Natural killer cell (primary cell): Measurements from ENCODE around the gene CALD1. TPM values are rescaled to one million over a fixed set of nuclear protein-coding genes. Genes with fewer than 3 reads are reported as not detected.

Experiments used
- ATAC-seq, 3 donors: fragments of 150-1000 bp in 2 of 3; fragments of 200-7000 bp in 1 of 3; cut with Tn5 transposase; 1 replicate in 1 of 3; 2 replicates in 2 of 3; pipeline ENCODE4 v1.10.0; 2021; ENCODE audit warnings: mild to moderate bottlenecking in 2 of 3, moderate library complexity in 2 of 3
- DNase-seq, 2 donors: peaks; one replicate each; pipeline versions ENCODE4 v3.0.0 to v3.0.0-alpha.2; 2013 to 2021; ENCODE audit warnings: mixed read lengths in 1 of 2
- H3K27ac ChIP-seq: one replicate; pipeline ENCODE4 v1.5.1; 2013; ENCODE audit warnings: mild to moderate bottlenecking, low read length
- H3K27me3 ChIP-seq: one replicate; pipeline ENCODE4 v1.6.1; 2013; ENCODE audit warnings: low read length; ENCODE audit not compliant: control insufficient read depth, insufficient read depth
- H3K36me3 ChIP-seq: one replicate; pipeline ENCODE4 v1.6.1; 2013; ENCODE audit warnings: low read length; ENCODE audit not compliant: control insufficient read depth, insufficient read depth
- H3K4me1 ChIP-seq: one replicate; pipeline ENCODE4 v1.6.1; 2013; ENCODE audit warnings: low read length; ENCODE audit not compliant: control insufficient read depth, insufficient read depth
- H3K4me3 ChIP-seq: one replicate; pipeline ENCODE4 v1.5.1; 2013; ENCODE audit warnings: low read length
- H3K9me3 ChIP-seq: one replicate; pipeline ENCODE4 v1.6.1; 2013; ENCODE audit warnings: low read length; ENCODE audit not compliant: control insufficient read depth, insufficient read depth
- H3K27ac Mint-ChIP-seq, 2 donors: one replicate each; pipeline ENCODE4 v1.8.0; 2022; ENCODE audit warnings: mild to moderate bottlenecking in 2 of 2, mixed read lengths in 2 of 2, moderate library complexity in 1 of 2
- H3K27me3 Mint-ChIP-seq, 2 donors: one replicate each; pipeline ENCODE4 v1.8.0; 2022; ENCODE audit warnings: low read depth in 2 of 2, mixed read lengths in 2 of 2
- H3K36me3 Mint-ChIP-seq: one replicate; pipeline ENCODE4 v1.8.0; 2022; ENCODE audit warnings: mixed read lengths
- H3K4me1 Mint-ChIP-seq, 2 donors: one replicate each; pipeline ENCODE4 v1.8.0; 2022; ENCODE audit warnings: mixed read lengths in 2 of 2
- H3K4me3 Mint-ChIP-seq: one replicate; pipeline ENCODE4 v1.8.0; 2022; ENCODE audit warnings: mild to moderate bottlenecking, moderate library complexity, mixed read lengths
- H3K9me3 Mint-ChIP-seq, 2 donors: one replicate each; pipeline ENCODE4 v1.8.0; 2022; ENCODE audit warnings: mixed read lengths in 2 of 2
- WGBS: methylation state at CpG from one replicate; pipeline ENCODE4 v1.1.7; 2013; ENCODE audit warnings: missing lambda C conversion rate; ENCODE audit not compliant: insufficient coverage; 5-methylcytosine and 5-hydroxymethylcytosine counted together
- intact Hi-C: fragments of 100-400 bp; cut with micrococcal nuclease; formaldehyde crosslinking; loops from one replicate; pipeline ENCODE4 v1.14.2; 2022
- total RNA-seq, 4 donors: library from RNA; stranded (reverse); fragments of 120-200 nt in 1 of 4; gene quantifications; one replicate each; pipeline versions ENCODE4 v1.2.3 to v1.2.4, GENCODE V29; 2013 to 2022
- TF ChIP-seq, protein P1 (sequence below): fragments of 200-600 bp; IDR thresholded peaks from one replicate; pipeline ENCODE4 v1.8.0; 2022; ENCODE audit warnings: antibody characterized with exemption

CALD1 gene
- total RNA-seq, 3 donors from 2014 or later (not counting 1 experiment from before 2014, with no cell fraction given): 0.14 to 2.5 (median 1.0) TPM

DNA sequence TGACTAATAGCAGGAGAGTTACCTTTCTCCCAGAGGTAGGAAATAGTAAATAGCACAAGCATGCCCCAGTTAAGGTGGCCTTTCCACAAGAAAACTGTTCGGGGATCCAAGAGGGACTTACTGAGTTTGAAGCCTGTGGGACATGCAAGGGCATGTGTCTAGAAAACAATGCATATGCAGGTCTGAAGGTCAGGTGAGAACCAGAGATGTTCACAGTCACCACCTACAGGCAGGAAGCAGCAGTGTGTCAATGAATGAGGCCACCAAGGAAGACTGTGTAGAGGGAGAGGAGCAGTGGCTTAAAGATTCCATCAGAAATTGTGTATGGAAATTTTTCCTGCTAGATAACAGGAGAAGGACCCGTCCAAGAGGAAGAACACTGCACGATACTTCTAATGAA, 66.0 kb downstream of the CALD1 start:
- Mint-ChIP-seq H3K27me3 (peaks cover 6 to 21% of the 10 kb centered on the region in 2 donors), H3K36me3 (no peaks in the 10 kb centered on the region), H3K9me3 (no peaks in the 10 kb centered on the region), H3K4me3 (no peak overlapping the region), H3K4me1 (no peaks in the 10 kb centered on the region), H3K27ac (no peak overlapping the region)
- intact Hi-C loops: no loop called here
- H3K9me3 ChIP-seq: no peaks in the 10 kb centered on the region
- H3K4me3 ChIP-seq: no peak overlapping the region
- WGBS: 79% methylated on average over 3 of the region's 3 CpGs
- DNase-seq: peak in 1 of 2 donors; percentile 20
- H3K36me3 ChIP-seq: no peaks in the 10 kb centered on the region
- H3K27me3 ChIP-seq: no peaks in the 10 kb centered on the region
- ATAC-seq: no peak
- no peaks in the 10 kb centered on the region for H3K4me1 ChIP-seq
- TF ChIP-seq, protein P1, sequence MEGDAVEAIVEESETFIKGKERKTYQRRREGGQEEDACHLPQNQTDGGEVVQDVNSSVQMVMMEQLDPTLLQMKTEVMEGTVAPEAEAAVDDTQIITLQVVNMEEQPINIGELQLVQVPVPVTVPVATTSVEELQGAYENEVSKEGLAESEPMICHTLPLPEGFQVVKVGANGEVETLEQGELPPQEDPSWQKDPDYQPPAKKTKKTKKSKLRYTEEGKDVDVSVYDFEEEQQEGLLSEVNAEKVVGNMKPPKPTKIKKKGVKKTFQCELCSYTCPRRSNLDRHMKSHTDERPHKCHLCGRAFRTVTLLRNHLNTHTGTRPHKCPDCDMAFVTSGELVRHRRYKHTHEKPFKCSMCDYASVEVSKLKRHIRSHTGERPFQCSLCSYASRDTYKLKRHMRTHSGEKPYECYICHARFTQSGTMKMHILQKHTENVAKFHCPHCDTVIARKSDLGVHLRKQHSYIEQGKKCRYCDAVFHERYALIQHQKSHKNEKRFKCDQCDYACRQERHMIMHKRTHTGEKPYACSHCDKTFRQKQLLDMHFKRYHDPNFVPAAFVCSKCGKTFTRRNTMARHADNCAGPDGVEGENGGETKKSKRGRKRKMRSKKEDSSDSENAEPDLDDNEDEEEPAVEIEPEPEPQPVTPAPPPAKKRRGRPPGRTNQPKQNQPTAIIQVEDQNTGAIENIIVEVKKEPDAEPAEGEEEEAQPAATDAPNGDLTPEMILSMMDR: no peak
- no peak overlapping the region for H3K27ac ChIP-seq

DNA sequence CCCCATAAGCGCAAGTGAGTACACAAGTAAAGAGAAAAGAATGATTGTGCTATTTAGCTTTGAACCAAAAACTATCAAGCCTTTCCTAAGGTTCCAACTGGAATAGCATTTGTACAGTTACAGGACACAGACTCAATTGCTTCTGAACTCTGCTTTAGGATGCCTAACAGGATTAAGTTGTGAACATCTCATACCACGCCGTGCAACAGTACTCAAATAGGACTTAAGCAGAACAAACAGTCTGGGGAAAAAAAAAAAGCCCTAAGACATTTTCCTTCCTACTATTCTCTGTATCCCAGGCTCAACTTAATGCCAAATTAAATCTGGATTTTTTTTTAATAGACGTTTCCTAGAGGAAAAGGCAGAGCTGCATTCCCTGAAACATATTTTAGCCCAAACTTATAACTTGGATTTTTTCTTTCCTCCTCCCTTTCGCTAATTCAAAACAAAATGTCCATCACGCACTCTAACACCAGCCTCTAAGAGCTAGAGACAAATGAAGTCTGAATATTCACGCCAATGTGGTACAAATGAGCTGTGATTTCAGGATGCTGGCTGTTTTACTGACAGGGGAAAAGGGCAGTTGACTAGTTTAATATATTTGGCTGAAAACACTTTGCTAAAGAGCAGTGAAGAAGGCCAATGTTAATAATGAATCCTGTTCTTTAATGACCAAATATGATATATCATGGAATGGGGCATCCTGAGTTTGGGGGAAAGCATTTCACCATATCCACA, 68.6 kb downstream of the CALD1 start:
- H3K9me3 ChIP-seq: no peaks in the 10 kb centered on the region

GRCh38 chr7:134850066-134850465, 70.6 kb downstream of the CALD1 start:
- no peaks in the 10 kb centered on the region for H3K9me3 ChIP-seq
- no peak overlapping the region for H3K4me3 Mint-ChIP-seq

More for the DNA sequence above, 68.6 kb downstream of the CALD1 start:
- no peak overlapping the region for H3K4me3 Mint-ChIP-seq
- no peaks in the 10 kb centered on the region for H3K9me3 Mint-ChIP-seq
- Histone ChIP-seq H3K27ac (no peak overlapping the region), H3K36me3 (no peaks in the 10 kb centered on the region), H3K4me3 (no peak overlapping the region), H3K27me3 (no peaks in the 10 kb centered on the region), H3K4me1 (no peaks in the 10 kb centered on the region)
- DNase-seq (no peak), ATAC-seq (no peak)
- intact Hi-C loops: no loop called here
- WGBS: 95% methylated on average over 7 of the region's 7 CpGs
- H3K4me1 Mint-ChIP-seq: no peaks in the 10 kb centered on the region
- TF ChIP-seq, protein P1: no peak
- H3K36me3 Mint-ChIP-seq: no peaks in the 10 kb centered on the region
- peaks cover 4 to 11% of the 10 kb centered on the region in 2 donors for H3K27me3 Mint-ChIP-seq
- H3K27ac Mint-ChIP-seq: no peak overlapping the region

More at GRCh38 chr7:134850066-134850465, 70.6 kb downstream of the CALD1 start:
- H3K27me3 Mint-ChIP-seq: peaks cover 0 to 11% of the 10 kb centered on the region in 2 donors
- TF ChIP-seq, protein P1: no peak
- peaks cover 4 to 5% of the 10 kb centered on the region in 2 donors for H3K4me1 Mint-ChIP-seq
- H3K27ac Mint-ChIP-seq: no peak overlapping the region
- no peaks in the 10 kb centered on the region for H3K9me3 Mint-ChIP-seq
- Histone ChIP-seq H3K4me3 (no peak overlapping the region), H3K36me3 (no peaks in the 10 kb centered on the region), H3K27me3 (no peaks in the 10 kb centered on the region), H3K27ac (no peak overlapping the region), H3K4me1 (no peaks in the 10 kb centered on the region)
- WGBS: 75% methylated on average over 1 of the region's 2 CpGs
- no peak for ATAC-seq
- intact Hi-C loops: no loop called here
- H3K36me3 Mint-ChIP-seq: no peaks in the 10 kb centered on the region
- DNase-seq: no peak
